Endothelial cell of umbilical vein (primary cell): ENCODE data around the gene COL1A2.

Experiments used
- POLR2A ChIP-seq: IDR thresholded peaks from 2 replicates; pipeline ENCODE4 v1.6.1; 2012; ENCODE audit warnings: low read depth, mild to moderate bottlenecking, control low read depth, low read length
- TF ChIP-seq, protein P1 (sequence below), 2 donors: IDR thresholded peaks; 1 replicate in 1 of 2; 2 replicates in 1 of 2; pipeline ENCODE4 v1.5.1; 2011; ENCODE audit warnings: low read length in 2 of 2, mild to moderate bottlenecking in 2 of 2, moderate library complexity in 2 of 2, control low read depth in 1 of 2, inconsistent platforms in 1 of 2, low read depth in 1 of 2; ENCODE audit not compliant: insufficient read depth in 1 of 2; ENCODE audit errors: extremely low read depth in 1 of 2

DNA sequence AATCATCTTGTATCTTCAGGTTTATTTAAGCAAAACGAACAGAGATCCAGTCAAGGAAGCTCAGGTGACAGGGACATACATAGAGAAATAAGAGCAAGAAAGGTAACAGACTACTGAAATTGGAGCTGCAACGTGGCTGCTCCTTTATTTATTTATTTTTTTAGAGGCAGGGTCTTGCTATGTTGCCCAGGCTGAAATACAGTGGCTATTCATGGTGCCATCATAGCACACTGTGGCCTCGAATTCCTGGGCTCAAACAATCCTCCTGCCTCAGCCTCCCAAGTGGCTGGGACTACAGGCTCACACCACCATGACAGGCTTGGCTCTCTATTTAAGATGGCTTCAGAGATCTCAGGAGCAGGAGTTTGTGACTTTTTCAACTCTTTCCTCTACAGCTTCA is 46.4 kb downstream of the COL1A2 start:
- TF ChIP-seq POLR2A = no peak
- TF ChIP-seq, protein P1, sequence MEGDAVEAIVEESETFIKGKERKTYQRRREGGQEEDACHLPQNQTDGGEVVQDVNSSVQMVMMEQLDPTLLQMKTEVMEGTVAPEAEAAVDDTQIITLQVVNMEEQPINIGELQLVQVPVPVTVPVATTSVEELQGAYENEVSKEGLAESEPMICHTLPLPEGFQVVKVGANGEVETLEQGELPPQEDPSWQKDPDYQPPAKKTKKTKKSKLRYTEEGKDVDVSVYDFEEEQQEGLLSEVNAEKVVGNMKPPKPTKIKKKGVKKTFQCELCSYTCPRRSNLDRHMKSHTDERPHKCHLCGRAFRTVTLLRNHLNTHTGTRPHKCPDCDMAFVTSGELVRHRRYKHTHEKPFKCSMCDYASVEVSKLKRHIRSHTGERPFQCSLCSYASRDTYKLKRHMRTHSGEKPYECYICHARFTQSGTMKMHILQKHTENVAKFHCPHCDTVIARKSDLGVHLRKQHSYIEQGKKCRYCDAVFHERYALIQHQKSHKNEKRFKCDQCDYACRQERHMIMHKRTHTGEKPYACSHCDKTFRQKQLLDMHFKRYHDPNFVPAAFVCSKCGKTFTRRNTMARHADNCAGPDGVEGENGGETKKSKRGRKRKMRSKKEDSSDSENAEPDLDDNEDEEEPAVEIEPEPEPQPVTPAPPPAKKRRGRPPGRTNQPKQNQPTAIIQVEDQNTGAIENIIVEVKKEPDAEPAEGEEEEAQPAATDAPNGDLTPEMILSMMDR (IDR thresholded peaks at IDR 0.05; ENCODE audit: extremely low read depth in 1 of 2, insufficient read depth in 1 of 2, low read depth in 1 of 2, low read length in 2 of 2) = no peak
